LNCaP clone FGC (cell line): ENCODE results near the gene DDI2.
A peak's percentile ranks its signal among the peaks of the same experiment; 100 is the strongest.

Experiments used
- DNase-seq: peaks from one replicate; pipeline ENCODE4 v3.0.0-alpha.2; 2011; ENCODE audit warnings: low read depth
- H3K4me3 ChIP-seq: 2 replicates; pipeline ENCODE4 v1.5.1; 2011; ENCODE audit warnings: mild to moderate bottlenecking, low read depth, low read length, control low read depth
- TF ChIP-seq, protein P1 (sequence below): IDR thresholded peaks from 2 replicates; pipeline ENCODE4 v1.5.1; 2012; ENCODE audit warnings: mild to moderate bottlenecking; ENCODE audit not compliant: control insufficient read depth, insufficient read depth; ENCODE audit errors: extremely low read depth

The DDI2 gene

DNA sequence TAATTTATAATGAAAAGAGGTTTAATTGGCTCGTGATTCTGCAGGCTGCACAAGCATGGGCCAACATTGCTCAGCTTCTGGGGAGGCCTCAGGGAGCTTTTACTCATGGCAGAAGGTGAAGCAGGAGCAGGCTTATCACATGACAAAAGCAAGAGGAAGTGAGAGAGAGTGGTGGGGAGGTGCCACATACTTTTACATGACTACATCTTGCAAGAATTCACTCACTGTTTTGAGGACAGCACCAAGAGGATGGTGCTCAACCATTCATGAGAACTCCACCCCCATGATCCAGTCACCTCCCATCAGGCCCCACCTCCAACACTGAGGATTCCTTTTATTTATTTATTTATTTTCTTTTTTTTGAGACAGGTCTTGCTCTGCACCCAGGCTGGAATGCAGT is 61.3 kb downstream of the DDI2 start:
- TF ChIP-seq, protein P1, sequence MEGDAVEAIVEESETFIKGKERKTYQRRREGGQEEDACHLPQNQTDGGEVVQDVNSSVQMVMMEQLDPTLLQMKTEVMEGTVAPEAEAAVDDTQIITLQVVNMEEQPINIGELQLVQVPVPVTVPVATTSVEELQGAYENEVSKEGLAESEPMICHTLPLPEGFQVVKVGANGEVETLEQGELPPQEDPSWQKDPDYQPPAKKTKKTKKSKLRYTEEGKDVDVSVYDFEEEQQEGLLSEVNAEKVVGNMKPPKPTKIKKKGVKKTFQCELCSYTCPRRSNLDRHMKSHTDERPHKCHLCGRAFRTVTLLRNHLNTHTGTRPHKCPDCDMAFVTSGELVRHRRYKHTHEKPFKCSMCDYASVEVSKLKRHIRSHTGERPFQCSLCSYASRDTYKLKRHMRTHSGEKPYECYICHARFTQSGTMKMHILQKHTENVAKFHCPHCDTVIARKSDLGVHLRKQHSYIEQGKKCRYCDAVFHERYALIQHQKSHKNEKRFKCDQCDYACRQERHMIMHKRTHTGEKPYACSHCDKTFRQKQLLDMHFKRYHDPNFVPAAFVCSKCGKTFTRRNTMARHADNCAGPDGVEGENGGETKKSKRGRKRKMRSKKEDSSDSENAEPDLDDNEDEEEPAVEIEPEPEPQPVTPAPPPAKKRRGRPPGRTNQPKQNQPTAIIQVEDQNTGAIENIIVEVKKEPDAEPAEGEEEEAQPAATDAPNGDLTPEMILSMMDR, result no peak
- DNase-seq, result no peak
- no peak overlapping the region for H3K4me3 ChIP-seq

DNA sequence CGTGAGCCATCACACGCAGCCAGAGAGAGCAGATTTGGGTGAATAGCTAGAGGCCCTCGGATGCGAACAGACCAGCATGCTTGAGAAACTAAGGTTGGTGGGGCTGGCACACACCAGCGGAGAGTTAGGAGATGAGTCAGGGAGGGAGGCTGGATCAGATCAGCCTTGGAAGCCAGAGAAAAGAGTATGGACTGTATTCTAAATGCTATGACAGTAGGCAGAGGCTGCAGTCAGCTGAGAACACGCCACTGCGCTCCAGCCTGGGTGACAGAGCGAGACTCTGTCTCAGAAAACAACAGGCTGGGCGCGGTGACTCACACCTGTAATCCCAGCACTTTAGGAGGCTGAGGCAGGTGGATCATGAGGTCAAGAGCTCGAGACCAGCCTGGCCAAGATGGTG is 62.9 kb downstream of the DDI2 start:
- no peak for DNase-seq

DNA sequence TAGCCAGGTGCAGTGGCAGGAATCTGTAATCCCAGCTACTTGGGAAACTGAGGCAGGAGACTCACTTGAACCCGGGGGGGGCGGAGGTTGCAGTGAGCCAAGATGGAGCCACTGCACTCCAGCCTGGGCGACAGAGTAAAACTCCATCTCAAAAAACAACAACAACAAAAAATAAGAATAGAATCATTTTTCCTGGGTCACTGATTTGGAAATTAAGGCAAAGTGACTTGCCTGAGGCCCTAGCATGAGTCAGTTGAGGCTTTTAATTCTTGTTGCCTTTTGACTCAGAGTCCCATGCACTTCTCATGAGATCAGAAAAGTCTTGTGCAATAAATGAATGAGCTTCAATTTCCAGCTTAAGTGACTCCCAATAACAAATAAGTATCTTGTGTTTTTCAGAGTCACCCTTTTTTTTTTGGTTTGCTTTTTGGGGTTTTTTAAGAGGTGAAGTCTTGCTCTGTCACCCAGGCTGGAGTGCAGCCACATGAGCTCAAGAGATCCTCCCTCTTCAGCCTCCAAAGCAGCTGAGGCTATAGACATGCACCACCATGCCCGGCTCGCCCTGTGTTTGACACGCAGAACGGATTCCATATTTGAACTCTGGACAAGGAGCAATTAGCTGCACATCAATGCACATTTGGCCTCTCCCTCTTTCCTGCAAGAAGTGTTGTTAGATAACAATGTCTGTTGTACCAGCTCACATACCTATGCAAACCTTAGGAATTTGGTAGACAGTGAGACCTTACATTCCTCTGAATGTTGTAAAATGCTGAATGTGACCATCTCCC is 63.5 kb downstream of the DDI2 start:
- DNase-seq, result no peak
- no peak overlapping the region for H3K4me3 ChIP-seq
- TF ChIP-seq, protein P1, result no peak

More for the DNA sequence above, 62.9 kb downstream of the DDI2 start:
- TF ChIP-seq, protein P1, result no peak
- no peak overlapping the region for H3K4me3 ChIP-seq

DNA sequence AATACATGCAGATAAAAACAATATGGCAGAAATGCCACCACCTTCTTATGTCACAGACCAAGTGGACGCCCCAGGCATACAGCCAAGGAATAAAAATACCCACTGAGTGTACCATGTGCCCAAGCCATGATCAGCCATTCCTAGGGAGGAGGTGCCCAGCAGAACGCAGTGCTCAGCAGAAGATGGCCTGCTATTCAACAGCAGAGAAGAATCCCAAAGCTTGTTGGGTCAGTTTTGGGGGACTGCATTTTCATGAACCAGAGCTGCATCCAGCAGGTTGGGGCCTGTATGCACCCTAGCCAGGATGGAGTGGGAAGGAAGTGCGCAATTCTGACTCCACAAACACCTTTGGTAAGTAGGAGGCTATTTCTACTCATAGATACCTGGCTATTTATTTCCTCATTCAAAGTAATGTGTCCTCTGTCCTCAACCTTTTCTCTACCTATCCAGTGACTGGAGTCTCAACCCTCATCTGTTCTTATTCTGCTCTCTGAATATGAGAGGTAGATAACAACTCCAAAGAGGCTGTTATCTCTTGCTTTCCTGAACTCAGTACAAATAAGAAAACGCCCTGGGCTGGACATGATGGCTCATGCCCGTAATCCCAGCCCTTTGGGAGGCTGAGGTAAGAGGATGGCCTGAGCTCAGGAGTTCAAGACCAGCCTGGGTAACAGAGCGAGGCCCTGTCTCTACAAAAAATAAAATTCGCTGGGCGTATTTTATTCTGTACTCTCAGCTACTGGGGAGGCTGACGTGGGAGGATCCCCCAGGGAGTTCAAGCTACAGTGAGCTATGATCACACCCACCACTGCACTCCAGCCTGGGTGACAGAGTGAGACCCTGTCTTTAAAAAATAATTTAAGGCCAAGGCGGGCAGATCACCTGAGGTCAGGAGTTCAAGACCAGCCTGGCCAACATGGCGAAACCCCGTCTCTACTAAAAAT is 64.4 kb downstream of the DDI2 start:
- DNase-seq, result no peak
- TF ChIP-seq, protein P1, result no peak
- H3K4me3 ChIP-seq, result no peak overlapping the region

DNA sequence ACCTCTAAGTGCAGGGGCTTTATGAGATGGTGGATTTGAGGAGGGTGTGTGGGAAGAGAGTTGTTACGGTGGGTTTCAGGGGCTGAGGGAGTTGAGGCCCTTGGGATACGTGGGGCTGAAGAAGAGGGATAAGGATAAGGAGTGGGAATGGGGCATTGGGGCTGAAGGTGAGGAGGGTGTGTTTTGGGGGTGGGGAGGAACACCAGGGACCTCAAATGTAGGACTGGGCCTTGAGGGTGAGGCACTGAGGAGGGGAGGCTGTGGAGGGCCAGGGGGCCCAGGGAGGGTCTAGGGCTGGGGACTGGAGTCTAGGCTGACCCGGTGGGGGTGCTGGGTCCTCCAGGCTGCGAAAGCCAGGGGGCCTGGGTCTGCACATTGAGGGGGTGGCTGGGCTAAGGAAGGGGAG is 65.7 kb downstream of the DDI2 start:
- TF ChIP-seq, protein P1, result no peak
- DNase-seq, result no peak
- no peak overlapping the region for H3K4me3 ChIP-seq

DNA sequence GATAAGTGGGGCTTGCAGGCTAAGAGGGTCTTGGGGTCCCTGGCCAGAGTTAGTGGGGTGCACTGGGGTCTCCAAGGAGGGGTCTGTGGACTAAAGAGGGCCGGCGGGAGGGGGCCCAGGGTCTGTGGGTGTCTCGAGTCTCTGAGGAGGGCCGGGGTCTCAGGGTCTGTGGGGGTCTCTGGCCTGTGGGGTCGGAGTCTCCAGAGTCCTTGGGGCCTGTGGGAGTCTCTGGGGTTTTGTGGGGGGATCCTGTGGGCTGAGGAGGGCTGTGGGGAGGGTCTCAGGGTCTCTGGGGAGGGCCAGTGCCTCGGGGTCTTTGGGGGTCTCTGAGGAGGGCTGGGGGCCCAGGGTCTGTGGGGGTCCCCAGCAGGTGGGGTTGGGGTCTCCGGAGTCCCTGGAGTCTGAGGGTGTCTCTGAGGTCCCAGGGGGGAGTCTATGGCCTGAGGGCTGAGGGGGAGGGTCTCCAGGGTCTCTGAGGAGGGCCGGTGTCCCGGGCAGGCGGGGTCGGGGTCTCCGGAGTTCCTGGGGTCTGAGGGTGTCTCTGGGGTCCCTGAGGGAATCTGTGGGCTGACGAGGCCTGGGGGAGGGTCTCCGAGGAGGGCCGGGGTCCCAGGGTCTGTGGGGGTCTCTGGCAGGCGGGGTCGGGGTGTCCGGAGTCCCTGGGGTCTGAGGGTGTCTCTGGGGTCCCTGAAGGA is 66.2 kb downstream of the DDI2 start:
- peak overlapping the region; percentile 66 for H3K4me3 ChIP-seq
- TF ChIP-seq, protein P1, result no peak
- DNase-seq, result no peak
